Aortic smooth muscle cell (primary cell): ENCODE data around the gene SPACA1. TPM values are rescaled to one million over a fixed set of nuclear protein-coding genes. Genes with fewer than 3 reads are reported as not detected.

Experiments
- total RNA-seq: library from RNA; depleted of rRNA; stranded (reverse); fragments of >200 nt; gene quantifications from 2 replicates; pipeline ENCODE4 v1.2.3, GENCODE V29; 2014

The SPACA1 gene
- not detected in 2 replicates for total RNA-seq

GRCh38 chr6:88047510-88048150, at the start of gene SPACA1:
Gene SPACA1 (plus strand): TSS chr6:88047841. CDS start chr6:88047906, 65 bp downstream.

Other genes with a start within 250 kb of the SPACA1 start
- 0.50 and 1.3 TPM in 2 replicates for gene CNR1, start 118.5 kb downstream of the SPACA1 start, total RNA-seq